Measurements from ENCODE around the gene ZBTB47.

DNA sequence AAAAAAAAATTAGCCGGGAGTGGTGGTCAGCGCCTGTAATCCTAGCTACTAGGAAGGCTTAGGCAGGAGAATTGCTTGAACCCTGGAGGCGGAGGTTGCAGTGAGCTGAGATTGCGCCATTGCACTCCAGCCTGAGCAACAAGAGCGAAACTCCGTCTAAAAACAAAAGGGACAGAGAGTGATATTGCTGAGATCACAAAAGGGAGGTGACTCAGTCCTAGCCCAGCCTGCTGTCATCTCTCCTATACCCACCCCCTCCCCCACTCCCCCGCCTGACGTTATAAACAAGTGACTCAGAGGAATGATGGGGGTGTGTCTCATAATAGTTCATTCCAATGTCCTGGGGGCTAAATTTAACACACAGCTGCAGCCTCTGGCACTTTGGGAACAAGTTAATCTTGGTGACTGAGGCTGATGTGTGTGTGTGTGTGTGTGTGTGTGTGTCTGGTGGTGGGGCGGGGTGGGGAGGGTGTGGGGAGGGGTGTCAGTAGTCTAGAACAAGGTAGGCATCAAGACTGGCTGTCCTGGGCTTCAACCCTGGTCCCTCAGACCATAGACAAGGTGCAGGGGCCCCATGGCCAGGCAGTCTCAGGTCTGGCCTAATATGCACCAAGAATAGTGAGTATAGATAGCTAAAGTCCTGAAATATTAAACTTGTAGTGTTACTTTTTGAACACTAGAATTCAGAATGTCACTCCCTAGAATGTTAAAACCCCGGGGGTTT, 30.5 kb downstream of the ZBTB47 start:
- TF ChIP-seq, protein P1, sequence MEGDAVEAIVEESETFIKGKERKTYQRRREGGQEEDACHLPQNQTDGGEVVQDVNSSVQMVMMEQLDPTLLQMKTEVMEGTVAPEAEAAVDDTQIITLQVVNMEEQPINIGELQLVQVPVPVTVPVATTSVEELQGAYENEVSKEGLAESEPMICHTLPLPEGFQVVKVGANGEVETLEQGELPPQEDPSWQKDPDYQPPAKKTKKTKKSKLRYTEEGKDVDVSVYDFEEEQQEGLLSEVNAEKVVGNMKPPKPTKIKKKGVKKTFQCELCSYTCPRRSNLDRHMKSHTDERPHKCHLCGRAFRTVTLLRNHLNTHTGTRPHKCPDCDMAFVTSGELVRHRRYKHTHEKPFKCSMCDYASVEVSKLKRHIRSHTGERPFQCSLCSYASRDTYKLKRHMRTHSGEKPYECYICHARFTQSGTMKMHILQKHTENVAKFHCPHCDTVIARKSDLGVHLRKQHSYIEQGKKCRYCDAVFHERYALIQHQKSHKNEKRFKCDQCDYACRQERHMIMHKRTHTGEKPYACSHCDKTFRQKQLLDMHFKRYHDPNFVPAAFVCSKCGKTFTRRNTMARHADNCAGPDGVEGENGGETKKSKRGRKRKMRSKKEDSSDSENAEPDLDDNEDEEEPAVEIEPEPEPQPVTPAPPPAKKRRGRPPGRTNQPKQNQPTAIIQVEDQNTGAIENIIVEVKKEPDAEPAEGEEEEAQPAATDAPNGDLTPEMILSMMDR (IDR thresholded peaks at IDR 0.05; ENCODE audit: extremely low read depth in 1 of 2, insufficient read depth in 1 of 2, low read depth in 1 of 2, low read length in 2 of 2) = no peak
- TF ChIP-seq POLR2A (IDR thresholded peaks at IDR 0.05; ENCODE audit: low read depth, low read length) (no peak), EZH2 (IDR thresholded peaks at IDR 0.05; ENCODE audit: borderline replicate concordance, low read depth, low read length, severe bottlenecking) (no peak), POLR2AphosphoS5 (IDR thresholded peaks at IDR 0.05; ENCODE audit: insufficient read depth, low read depth, low read length) (no peak)
